ENCODE data around the gene TCF3. TPM values are rescaled to one million over a fixed set of nuclear protein-coding genes. Genes with fewer than 3 reads are reported as not detected.

Gene TCF3
- total RNA-seq, 1 experiment from 2014 or later, result 128 TPM

DNA sequence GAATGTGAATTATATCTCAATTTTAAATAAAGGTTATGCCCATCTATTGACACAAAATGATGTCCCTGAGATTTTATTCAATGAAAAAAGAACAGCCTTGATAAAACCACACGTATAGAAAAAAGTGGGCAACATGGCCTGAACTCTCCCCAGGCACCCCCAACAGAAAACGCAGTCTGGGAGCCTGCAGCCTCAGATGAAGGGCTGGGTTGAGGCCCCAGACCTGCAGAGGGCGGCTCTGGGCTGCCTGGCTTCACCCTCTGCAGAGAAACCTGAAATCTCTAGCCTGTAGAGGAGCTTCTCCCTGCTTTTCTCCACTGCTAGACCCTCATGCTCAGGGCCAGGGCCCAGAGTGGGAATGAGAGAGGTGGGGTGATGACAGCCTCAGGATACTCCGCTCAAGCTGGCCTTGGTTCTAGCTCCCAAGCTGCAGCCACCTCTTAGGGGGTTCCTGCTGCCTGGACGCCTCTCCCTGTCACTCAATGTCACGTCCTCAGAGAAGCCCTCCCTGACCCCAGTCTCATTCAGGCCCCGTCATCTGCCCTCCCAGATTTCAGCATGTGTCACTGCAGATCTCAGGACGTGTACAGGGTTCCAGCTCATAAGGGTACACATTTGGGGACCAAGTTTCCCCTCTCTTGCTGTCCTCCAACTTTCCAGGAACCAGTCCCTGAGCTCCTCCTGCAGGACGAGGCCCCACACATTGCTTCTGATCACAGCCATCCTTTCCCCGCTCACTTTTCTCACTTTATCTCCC lies 61.6 kb downstream of the TCF3 start:
- peak; percentile 42 for DNase-seq (ENCODE audit: low read depth)

DNA sequence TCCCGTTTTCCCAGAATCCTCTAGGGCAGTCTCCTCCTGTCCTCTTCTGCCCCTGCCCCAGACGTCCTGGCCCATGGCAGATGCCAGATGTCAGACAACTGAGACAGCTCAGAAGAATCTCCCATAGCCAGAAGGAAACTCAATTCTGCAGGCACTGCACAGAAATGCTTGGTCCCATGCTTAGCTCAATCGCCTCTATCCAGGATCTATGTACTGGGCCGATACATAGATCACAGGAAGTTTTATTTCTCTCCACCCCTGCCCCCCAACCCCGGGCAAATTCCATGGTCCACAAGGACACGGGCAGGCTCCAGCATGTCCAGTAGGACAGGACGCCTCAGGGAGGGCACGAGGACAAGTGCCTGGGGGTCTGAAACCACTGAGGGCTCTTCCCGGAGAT lies 64.5 kb downstream of the TCF3 start:
- DNase-seq (ENCODE audit: low read depth), result no peak

DNA sequence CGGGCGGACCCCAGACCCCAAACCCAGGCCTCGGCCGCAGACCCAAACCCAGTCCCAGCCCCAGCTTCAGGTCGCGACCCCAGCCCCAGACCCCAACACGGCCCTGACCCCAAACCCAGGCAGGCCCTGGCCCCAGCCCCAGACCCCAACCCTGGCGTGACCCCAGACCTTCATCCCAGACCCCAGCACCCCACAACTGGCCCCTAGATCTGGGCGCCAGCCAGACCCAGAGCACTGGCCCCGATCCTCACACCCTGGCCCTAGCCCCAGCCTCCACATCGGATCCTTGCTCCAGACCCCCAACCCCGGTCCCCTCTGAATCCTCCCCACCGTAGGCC lies 67.2 kb downstream of the TCF3 start:
- no peak for DNase-seq (ENCODE audit: low read depth)

DNA sequence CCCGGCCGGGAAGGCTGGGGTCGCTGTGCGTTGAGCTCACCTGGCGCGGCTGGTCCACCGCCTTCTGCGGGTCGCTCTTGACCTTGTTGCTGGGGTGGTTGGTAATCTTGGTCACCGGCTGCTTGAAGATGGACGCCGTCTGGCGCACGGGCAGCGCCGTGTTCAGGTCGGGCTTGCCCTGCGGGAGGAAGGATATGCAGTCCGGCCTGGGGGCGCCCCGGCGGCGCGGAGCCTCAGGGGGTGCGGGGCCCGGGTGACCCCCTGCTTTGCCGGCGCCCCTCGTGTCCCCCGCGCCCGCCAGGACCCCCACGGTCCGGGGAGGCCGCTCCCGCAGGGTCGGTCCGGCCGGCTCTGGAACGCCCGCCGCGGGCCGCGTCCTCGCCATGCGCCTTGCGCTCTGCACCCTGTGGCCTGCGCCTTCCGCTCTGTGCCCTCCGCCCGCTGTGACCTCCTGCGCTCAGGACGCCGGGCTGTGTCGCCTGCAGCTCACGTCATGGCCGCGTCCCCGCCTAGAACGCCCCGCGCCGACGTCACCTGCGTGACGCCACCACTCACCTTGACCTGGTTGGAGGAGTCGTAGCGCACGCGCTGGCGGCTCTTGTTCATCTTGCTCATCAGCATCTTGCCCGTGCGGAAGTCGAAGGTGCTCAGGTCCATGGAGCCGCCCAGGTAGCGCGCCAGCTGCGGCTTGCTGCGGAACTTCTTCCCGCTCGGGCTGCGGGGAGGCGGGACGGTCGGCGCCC lies 67.7 kb downstream of the TCF3 start:
- no peak for DNase-seq (ENCODE audit: low read depth)

DNA sequence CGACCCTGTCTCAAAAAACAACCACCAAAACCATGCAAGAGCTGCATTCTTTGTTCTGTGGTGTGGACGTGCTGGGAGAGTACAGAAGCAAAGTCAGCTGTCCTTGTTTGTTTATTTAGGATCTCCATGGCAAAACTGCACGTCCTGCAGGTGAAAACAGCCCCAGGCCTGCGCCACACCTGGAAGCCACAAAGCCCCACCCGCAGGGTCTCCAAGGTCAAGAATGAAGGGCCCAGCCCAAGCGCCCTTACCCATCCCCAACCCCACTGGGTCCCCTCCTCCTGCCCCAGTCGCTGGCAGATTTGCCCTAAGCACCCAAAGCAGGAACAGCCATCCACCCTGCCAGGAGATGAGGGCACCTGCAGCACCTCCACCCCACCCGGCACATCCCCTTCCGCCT lies 70.2 kb downstream of the TCF3 start:
- DNase-seq (ENCODE audit: low read depth), result no peak

DNA sequence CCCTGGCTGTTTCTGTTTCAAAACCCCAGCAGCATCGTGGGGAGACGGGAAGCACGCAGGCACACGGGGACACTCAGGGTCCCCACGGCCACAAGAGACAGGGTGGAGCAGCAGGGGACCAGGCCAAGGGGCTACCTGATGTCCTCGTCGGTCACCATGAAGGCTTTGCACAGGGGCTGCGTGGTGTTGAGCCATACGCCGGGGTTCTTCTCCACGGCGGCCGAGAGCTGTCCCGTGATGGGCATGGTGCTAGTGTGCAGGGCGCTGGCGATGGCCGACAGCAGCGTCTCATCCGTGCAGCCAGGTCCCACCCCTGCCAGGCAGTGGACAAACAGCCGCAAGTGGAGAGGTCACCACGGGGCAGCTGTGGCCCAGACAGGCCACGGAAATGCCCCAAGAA lies 71.5 kb downstream of the TCF3 start:
- no peak for DNase-seq (ENCODE audit: low read depth)

DNA sequence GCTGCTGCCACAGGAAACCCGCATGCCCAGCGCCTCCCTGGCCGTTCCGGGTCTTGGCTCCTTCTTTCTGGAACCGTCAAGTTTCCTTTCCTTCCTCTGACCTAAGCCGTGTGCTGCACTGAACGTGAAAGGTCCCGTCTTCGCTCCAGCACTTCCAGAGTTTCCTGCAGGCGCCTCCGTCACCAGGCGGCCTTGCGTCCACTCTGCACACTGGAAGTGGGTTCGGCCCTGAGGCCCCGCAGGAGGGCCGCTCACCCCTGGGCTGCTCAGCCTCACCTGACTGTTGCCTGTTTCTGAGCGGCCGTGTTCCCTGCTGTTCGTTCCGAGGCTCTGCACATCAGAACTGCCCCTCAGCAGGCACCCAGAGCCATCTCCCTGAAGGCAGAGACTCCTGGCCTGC lies 72.0 kb downstream of the TCF3 start:
- no peak for DNase-seq (ENCODE audit: low read depth)

DNA sequence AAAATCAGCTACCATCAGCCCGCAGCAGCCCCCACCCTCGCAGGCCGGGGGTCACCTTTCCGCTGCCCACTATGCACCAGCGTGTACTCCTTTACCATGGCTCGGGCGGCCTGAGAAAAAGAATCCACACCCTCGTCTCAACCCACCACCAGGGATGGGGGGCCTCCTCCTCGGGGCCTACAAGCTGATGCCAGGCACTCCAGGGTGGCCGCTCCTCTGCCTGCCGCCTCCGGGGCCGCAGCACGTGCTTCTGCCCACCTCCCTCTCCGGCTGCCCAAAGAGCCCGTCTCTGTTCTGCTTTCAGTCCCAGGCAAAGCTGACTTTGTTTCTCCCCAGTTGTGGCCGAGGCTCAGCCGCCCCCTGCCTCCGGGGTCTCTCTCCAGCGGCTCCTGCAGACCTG lies 73.2 kb downstream of the TCF3 start:
- no peak for DNase-seq (ENCODE audit: low read depth)

DNA sequence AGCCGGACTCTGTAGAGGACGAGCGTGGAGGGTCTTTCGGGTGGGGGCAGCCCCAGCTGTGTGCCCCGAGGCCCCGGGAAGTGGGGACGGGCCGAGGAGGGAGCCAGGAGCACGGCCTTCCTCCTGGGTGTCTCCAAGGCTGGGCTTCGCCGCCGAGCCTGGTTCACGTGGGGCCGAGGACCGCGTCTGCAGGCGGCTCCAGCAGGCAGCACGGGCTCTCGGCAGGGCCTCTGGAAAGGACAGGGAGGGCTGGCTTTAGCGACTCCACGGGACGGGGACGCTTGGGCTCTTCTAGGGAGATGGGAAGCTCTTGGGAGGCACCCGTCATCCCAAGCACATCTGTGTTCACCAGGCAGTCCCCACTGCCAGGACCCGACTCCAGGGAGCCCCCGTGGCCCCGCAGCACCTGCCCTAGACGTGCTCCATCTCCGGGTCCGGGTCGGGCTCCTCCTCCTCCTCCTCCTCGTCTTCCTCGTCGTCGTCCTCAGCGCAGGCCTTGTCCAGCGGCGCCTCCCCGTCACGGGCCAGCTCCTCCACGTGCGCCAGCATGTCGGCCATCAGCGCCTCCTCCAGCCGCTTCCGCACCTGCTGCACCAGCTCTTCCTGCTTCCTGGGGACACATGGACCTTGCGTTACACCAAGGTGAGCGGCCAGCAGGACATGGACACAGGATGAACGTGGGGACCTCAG lies 74.3 kb downstream of the TCF3 start:
- DNase-seq (ENCODE audit: low read depth), result no peak

DNA sequence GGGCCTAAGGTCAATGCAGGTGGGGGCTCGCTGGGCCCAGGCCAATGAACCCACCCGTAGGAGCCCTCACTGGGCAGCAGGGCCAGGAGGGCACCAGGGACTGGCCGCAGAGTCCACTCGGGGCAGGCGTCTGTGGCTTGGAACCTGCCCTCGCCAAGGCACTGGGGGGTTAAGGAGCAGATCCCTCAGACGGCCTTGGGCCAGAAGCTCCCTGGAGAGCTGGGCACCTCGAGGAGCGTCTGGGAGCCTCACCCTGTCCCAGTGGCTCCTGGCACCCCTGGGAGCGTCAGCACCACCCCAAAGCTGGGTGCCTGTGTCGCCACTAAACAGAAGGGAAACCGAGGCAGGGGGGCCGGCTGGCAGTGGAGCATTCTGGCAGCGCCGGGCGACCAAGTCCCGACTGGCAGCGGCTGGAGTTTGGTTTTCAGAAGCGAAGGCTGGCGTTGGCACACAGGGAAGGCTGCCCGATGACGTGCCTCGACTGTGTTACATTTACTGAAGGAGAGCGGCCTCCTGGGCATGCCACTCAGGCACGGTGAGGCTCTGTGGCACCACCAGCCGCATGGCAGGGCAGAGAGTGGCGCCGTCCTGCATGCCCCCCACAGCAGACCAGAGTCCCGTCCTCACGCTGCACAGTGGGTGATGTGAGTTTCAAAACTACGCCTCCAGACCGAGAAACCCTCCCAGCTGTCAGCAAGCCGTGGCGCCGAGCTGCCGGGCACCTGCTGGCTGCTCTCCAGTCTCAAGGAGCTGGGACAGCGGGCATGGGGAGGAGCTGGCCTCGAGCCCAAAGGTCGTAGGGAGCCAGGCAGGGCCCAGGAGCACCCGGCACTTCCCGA lies 75.1 kb downstream of the TCF3 start:
- no peak for DNase-seq (ENCODE audit: low read depth)

DNA sequence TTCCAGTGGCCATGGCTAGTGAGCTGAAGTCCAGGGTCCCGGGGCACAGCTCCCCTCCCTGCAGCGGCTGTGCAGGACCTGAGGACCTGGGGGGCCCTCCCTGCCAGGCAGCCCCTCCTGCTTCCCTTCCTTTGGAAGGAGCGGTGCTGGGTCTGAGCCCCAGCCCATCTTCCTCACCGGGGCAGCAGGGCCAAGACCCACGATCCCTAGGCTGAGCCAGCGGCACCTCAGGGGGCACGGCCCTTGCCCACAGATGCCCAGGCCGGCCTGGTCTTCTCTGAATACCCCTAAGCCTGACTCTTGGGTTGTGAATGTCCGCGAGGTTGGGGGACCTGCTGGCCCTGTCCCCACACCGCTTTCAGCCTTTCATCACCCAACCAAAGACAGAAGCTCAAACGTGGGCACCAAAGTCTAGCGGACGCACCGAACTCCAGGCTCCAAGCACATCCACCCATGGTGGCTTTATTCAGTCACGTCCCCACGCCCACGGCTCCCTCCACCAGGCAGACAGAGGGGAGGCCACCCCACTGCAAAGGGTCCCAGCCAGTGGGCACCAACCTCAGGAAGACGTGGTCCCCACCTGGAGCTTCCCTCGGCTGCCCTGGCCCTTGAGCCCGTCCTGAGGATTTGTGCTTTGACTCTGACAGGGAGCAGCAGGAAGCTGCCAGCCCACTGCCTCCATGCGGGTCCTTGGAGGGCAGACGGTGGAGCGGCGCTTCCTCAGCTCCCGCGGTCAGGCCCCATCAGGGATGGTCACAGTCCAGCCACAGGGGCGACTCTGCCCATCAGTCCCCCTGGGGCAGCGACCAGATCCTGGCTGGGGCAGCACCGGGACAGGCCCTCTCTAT lies 75.9 kb downstream of the TCF3 start:
- no peak for DNase-seq (ENCODE audit: low read depth)

DNA sequence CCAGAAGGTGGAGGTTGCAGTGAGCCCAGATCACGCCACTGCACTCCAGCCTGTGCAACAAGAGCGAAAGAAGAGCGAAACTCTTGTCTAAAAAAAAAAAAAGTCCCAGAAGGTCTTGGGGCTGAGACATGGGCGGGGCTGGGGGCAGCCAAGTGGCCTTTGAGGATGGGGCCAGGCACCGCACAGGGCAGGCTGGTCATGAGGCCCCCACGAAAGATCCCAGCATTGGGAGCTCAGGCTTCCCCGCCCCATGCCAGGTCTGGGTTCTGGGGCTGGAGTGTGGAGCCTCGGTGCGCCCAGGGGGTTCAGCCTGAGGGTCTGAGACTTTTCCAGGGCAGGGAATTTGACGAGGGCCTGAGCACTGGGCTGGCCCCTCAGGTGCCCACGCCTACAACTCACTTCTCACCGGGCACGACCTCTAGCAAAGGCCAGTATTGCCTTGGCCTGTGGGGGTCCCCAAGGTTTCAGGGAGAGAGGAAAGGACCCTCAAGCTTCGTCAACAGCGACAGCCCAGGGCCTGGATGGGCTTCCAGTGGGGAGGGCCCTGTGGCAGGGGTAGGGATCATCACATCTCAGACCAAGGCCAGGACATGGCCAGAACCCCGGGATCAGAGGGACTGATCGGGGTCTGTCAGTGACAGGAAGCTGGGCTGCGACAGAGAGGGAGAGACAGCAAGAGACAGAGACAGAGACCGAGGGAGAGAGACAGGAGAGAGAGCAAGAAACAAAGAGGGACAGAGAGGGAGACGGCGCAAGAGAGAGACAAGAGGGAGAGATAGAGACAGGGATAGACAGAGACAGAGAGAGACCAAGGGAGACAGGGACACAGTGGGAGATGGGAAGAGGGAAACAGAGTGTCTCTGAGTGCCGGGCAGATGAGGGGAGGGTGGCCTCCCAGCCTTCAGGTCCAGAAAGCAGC lies 76.8 kb downstream of the TCF3 start:
- DNase-seq (ENCODE audit: low read depth), result no peak

DNA sequence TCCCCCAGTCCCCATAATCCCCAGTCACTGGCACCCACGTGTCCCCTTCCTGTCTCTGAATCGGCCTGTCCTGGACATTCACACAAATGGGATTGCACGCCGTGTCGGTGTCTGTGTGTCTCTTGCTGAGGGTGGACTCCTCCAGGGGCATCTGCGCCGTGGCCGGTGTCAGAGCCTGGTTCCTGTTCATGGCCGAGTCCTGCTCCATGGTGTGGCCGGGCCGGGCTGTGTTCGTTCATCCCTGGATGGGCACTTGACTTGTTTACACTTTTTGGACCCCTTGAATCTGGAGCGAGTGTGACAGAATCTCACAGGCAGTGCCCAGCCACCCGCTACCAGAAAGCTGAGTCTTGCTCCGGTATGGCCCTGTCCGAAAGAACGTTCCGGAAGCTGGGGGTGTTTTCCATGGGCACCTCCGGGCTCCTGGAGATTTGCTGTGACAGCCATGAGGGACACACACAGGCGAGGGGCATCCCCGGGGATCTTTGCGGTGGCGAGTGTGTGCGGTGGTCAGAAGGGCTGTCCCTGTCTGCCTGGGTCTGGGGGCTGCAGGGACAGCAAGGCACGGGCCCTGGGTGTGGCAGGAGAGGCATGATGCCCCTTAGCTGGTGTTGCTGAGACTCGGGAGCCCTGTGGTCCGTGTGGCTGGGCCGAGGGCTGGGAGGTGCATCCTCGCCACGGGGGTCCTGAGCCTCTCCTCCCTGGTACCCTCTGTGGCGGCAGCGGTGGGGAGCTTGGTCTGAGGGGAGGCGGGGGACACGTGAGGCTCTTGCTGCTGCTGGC lies 77.9 kb downstream of the TCF3 start:
- no peak for DNase-seq (ENCODE audit: low read depth)

DNA sequence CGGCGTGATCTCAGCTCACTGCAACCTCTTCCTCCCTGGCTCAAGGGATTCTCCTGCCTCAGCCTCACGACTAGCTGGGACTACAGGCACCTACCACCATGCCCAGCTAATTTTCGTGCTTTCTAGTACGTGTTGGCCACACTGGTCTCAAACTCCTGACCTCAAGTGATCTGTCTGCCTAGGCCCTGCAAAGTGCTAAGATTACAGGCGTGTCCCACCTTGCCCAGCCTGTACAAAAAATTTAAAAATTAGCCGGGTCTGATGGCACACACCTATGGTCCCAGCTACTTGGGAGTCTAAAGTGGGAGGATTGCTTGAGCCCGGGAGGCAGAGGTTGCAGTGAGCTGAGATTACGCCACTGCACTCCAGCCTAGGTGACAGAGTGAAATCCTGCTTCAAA lies 79.6 kb downstream of the TCF3 start:
- DNase-seq (ENCODE audit: low read depth), result no peak

DNA sequence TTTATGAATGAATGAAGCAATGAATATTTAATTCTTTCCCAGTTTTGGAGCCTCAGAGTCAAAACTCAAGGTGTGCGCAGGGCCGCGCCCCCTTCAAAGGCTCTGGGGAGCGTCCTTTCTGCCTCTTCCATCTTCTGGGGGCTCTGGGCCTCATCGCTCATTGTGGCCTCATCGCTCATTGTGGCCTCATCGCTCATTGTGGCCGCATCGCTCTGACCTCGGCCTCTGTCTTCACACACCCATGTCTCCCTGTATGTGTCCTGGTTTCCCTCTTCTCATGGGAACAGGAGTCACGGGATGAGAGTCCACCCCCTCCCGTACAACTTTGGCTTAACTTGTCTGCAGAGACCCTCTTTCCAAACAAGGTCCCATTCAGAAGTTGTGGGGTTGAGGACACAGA lies 81.1 kb downstream of the TCF3 start:
- no peak for DNase-seq (ENCODE audit: low read depth)

DNA sequence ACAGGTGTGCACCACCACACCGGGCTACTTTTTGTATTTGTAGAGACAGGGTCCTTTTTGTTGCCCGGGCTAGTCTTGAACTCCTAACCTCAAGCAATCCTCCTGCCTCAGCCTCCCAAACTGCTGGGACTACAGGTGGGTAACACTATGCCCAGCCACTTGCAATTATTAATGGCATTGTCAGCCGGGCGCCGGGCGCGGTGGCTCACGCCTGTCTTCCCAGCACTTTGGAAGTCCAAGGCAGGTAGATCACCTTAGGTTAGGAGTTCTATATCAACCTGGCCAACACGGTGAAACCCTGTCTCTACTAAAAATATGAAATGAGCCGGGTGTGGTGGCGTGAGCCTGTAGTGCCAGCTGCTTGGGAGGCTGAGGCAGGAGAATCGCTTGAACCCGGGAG lies 81.6 kb downstream of the TCF3 start:
- DNase-seq (ENCODE audit: low read depth), result no peak

DNA sequence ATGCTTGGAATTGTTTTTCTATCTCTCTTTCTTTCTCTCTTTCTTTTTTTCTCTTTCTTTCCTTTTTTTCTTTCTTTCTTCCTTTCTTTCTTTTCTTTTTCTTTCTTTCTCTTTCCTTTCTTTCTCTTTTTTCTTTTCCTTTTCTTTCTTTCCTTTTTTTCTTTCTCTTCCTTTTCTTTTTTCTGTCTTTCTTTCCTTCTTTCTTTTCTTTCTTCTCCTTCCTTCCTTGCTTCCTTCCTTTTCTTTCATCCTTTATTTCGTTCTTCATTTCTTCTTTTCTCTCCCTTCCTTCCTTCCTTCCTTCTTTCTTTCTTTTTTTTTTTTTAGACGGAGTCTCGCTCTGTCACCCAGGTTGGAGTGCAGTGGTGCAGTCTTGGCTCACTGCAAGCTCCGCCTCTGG lies 82.4 kb downstream of the TCF3 start:
- no peak for DNase-seq (ENCODE audit: low read depth)

DNA sequence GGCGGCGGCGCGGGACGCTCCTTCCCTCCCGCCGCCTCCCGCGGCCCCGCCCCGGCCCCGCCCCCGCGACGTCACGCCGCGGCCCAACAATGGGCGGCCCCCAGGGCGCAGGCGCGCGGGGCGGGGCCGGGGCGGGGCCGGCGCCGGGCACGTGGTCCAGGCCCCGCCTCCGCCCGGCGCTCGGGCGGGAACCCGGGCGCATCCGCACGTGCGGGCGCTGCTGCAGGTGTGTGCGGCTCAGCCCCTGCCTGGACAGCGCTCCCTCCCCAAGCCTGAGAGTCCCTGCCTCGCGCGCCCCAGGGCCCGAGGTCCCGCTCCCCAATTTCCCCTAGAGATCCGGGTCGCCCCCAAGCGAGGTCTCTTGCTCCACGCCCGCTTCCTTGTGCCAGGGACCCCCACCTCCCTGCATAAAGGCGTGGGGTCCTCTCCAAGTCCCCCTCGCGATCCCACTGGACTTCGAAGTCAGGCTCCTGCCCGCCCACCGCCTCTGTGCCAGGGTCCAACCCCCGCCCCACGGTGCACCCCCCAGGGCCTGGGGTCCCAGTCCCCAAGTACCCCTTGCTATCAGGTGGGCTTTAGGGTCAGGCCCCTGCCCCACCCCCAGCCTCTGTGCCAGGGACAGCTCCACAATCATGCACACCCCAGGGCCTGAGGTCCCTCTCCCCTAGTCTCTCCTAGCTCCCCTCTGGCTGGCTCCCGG lies 83.9 kb downstream of the TCF3 start, which contains the start of gene MEX3D:
TSS of gene MEX3D (minus strand) at position 6 of the 700 bp plus-strand sequence. CDS start 267 bp downstream, outside the sequence.
- DNase-seq (ENCODE audit: low read depth), result no peak
